ENCODE measurements around the gene SPN. TPM values are rescaled to one million over a fixed set of nuclear protein-coding genes. Genes with fewer than 3 reads are reported as not detected.

The SPN gene
- total RNA-seq, 1 donor from 2014 or later: not detected

DNA sequence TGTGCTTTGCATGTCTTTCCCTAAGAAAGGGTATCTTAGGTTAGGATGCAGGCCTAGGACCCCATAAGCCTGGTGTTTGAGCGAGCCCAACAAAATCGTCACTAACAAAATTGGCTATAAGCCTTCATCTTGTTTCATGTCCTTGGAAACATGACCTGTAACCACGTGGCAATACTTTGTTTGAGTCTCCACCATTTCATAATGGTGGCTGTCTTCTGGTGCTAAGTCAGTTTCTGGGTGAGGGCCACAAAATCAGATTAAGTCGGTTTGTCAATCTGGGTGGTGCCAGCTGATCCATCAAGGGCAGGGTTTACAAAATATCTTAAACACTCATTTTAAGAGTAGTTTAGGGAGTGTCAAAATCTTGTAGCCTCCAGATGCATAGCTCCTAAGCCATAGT is 49.8 kb downstream of the SPN start:
- Mint-ChIP-seq H3K27me3 (ENCODE audit: unreplicated experiment) (peaks cover 12% of the 10 kb centered on the region), H3K9me3 (ENCODE audit: unreplicated experiment) (no peaks in the 10 kb centered on the region), H3K27ac (ENCODE audit: unreplicated experiment) (no peak overlapping the region), H3K36me3 (ENCODE audit: unreplicated experiment) (no peaks in the 10 kb centered on the region), H3K4me3 (ENCODE audit: unreplicated experiment) (no peak overlapping the region), H3K4me1 (ENCODE audit: unreplicated experiment) (peaks cover 8% of the 10 kb centered on the region)
- TF ChIP-seq, protein P1, sequence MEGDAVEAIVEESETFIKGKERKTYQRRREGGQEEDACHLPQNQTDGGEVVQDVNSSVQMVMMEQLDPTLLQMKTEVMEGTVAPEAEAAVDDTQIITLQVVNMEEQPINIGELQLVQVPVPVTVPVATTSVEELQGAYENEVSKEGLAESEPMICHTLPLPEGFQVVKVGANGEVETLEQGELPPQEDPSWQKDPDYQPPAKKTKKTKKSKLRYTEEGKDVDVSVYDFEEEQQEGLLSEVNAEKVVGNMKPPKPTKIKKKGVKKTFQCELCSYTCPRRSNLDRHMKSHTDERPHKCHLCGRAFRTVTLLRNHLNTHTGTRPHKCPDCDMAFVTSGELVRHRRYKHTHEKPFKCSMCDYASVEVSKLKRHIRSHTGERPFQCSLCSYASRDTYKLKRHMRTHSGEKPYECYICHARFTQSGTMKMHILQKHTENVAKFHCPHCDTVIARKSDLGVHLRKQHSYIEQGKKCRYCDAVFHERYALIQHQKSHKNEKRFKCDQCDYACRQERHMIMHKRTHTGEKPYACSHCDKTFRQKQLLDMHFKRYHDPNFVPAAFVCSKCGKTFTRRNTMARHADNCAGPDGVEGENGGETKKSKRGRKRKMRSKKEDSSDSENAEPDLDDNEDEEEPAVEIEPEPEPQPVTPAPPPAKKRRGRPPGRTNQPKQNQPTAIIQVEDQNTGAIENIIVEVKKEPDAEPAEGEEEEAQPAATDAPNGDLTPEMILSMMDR (IDR thresholded peaks at IDR 0.05): no peak
- DNase-seq (ENCODE audit: extremely low spot score, unreplicated experiment): no peak

DNA sequence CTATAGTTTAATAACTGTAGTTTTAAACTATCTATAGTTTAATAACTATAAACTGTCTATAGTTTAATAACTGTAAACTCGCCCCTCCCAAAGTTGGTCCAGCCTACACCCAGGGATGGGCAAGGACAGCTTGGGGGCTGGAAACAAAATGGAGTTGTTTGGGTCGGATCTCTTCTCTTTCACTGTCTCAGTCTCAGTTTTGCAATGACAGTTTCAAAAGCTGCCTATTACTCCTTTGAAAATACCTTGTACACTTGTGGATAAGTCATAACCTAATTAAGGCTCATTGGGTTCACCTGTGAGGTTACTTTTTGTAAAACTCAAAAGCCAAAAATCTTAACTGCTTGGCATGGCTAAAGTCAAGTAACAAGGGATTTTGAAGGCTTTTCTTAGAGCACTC is 51.3 kb downstream of the SPN start:
- TF ChIP-seq, protein P1 (IDR thresholded peaks at IDR 0.05): no peak
- no peaks in the 10 kb centered on the region for H3K36me3 Mint-ChIP-seq (ENCODE audit: unreplicated experiment)
- peaks cover 8% of the 10 kb centered on the region for H3K4me1 Mint-ChIP-seq (ENCODE audit: unreplicated experiment)
- H3K4me3 Mint-ChIP-seq (ENCODE audit: unreplicated experiment): no peak overlapping the region
- H3K27me3 Mint-ChIP-seq (ENCODE audit: unreplicated experiment): peaks cover 18% of the 10 kb centered on the region
- DNase-seq (ENCODE audit: extremely low spot score, unreplicated experiment): no peak
- H3K27ac Mint-ChIP-seq (ENCODE audit: unreplicated experiment): no peak overlapping the region
- H3K9me3 Mint-ChIP-seq (ENCODE audit: unreplicated experiment): no peaks in the 10 kb centered on the region

DNA sequence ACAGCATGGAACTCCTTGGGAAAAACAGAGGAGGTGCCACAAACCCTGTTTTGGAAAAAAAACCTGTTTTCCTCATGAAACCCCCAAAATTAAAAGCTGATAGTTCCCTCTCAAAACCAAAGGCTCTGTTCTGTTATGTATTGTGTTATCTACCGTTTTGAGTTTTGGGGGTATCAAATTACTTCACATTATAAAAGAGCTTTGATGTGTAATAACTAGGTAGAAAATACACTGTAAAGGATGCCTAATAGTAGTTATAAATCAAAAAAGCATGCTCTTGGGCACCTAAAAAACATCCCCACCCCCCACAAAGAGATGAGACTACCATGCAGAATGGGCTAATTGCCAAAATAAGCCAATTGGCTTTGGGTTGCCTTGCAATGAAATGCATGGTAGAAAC is 51.9 kb downstream of the SPN start:
- Mint-ChIP-seq H3K27ac (ENCODE audit: unreplicated experiment) (no peak overlapping the region), H3K4me1 (ENCODE audit: unreplicated experiment) (peaks cover 5% of the 10 kb centered on the region), H3K27me3 (ENCODE audit: unreplicated experiment) (peaks cover 18% of the 10 kb centered on the region), H3K9me3 (ENCODE audit: unreplicated experiment) (no peaks in the 10 kb centered on the region), H3K4me3 (ENCODE audit: unreplicated experiment) (no peak overlapping the region), H3K36me3 (ENCODE audit: unreplicated experiment) (no peaks in the 10 kb centered on the region)
- TF ChIP-seq, protein P1 (IDR thresholded peaks at IDR 0.05): no peak
- no peak for DNase-seq (ENCODE audit: extremely low spot score, unreplicated experiment)

GRCh38 chr16:29717113-29717512 is 54.1 kb downstream of the SPN start:
- Mint-ChIP-seq H3K36me3 (ENCODE audit: unreplicated experiment) (no peaks in the 10 kb centered on the region), H3K27ac (ENCODE audit: unreplicated experiment) (no peak overlapping the region), H3K27me3 (ENCODE audit: unreplicated experiment) (peaks cover 18% of the 10 kb centered on the region), H3K4me3 (ENCODE audit: unreplicated experiment) (no peak overlapping the region), H3K4me1 (ENCODE audit: unreplicated experiment) (peaks cover 5% of the 10 kb centered on the region), H3K9me3 (ENCODE audit: unreplicated experiment) (no peaks in the 10 kb centered on the region)
- no peak for DNase-seq (ENCODE audit: extremely low spot score, unreplicated experiment)
- TF ChIP-seq, protein P1 (IDR thresholded peaks at IDR 0.05): no peak

DNA sequence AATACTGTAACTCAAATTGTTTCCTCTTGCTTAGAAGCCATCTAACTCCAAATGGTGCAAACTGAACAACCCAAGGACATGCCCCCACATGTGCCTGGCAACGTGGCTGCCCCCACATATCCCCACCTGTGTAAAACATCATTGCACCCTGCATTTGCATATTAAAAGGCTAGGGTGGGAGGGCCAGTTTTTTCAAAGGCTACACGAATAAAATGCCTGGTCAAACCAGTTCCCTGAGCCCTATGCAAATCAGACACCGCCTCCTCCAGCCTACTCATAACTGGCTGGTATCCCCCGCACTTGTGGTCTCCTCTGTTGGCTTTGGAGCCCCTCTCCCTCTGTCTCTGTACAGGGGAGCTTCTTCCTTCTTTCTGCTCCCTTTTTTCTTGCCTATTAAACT is 56.0 kb downstream of the SPN start:
- no peaks in the 10 kb centered on the region for H3K36me3 Mint-ChIP-seq (ENCODE audit: unreplicated experiment)
- H3K4me3 Mint-ChIP-seq (ENCODE audit: unreplicated experiment): no peak overlapping the region
- DNase-seq (ENCODE audit: extremely low spot score, unreplicated experiment): no peak
- no peaks in the 10 kb centered on the region for H3K9me3 Mint-ChIP-seq (ENCODE audit: unreplicated experiment)
- H3K4me1 Mint-ChIP-seq (ENCODE audit: unreplicated experiment): peaks cover 5% of the 10 kb centered on the region
- peaks cover 18% of the 10 kb centered on the region for H3K27me3 Mint-ChIP-seq (ENCODE audit: unreplicated experiment)
- no peak overlapping the region for H3K27ac Mint-ChIP-seq (ENCODE audit: unreplicated experiment)
- TF ChIP-seq, protein P1 (IDR thresholded peaks at IDR 0.05): no peak

Other genes with a start within 250 kb of the SPN start
- 3.9 and 4.3 TPM in 2 replicates for gene BOLA2, start 208.9 kb upstream of the SPN start, total RNA-seq
- gene SLX1B, start 208.7 kb upstream of the SPN start, total RNA-seq: 16.1 and 28.5 TPM in 2 replicates
- 0.78 and 0.86 TPM in 2 replicates for gene SULT1A4, start 203.3 kb upstream of the SPN start, total RNA-seq
- gene NPIPB12, start 156.8 kb upstream of the SPN start, total RNA-seq: 55.1 and 70.4 TPM in 2 replicates
- 23.5 and 30.1 TPM in 2 replicates for gene QPRT, start 15.9 kb downstream of the SPN start, total RNA-seq
- not detected in 2 replicates for gene C16orf54, start 82.7 kb downstream of the SPN start, total RNA-seq
- not detected in 2 replicates for gene ZG16, start 115.0 kb downstream of the SPN start, total RNA-seq
- 20.0 and 23.0 TPM in 2 replicates for gene KIF22, start 127.5 kb downstream of the SPN start, total RNA-seq
- gene MAZ, start 143.3 kb downstream of the SPN start, total RNA-seq: 304 and 305 TPM in 2 replicates
- 8.8 and 13.4 TPM in 2 replicates for gene PRRT2, start 148.9 kb downstream of the SPN start, total RNA-seq
- gene PAGR1, start 152.9 kb downstream of the SPN start, total RNA-seq: 26.4 and 29.1 TPM in 2 replicates
- gene MVP, start 157.2 kb downstream of the SPN start, total RNA-seq: 150 and 157 TPM in 2 replicates
- gene CDIPT, start 200.0 kb downstream of the SPN start, total RNA-seq: 104 and 108 TPM in 2 replicates
- gene SEZ6L2, start 236.3 kb downstream of the SPN start, total RNA-seq: 17.6 and 19.3 TPM in 2 replicates
- 1.0 and 1.2 TPM in 2 replicates for gene ASPHD1, start 237.2 kb downstream of the SPN start, total RNA-seq